ENCODE results near the gene MYO9B. TPM values are rescaled to one million over a fixed set of nuclear protein-coding genes. Genes with fewer than 3 reads are reported as not detected.

Gene MYO9B
- polyA plus RNA-seq, 3 donors, result 5.9 to 366 (median 7.5) TPM

- Mint-ChIP-seq H3K36me3 (peaks cover 55 to 80% of the 10 kb centered on the region in 2 donors), H3K9me3 (peaks cover 0 to 2% (median 0%) of the 10 kb centered on the region in 7 donors), H3K4me1 (peaks cover 30% of the 10 kb centered on the region), H3K27me3 (ENCODE audit: low read depth in 3 of 3) (peaks cover 0 to 3% (median 0%) of the 10 kb centered on the region in 3 donors), H3K27ac (peak overlapping the region in 3 of 7 donors; percentile 17 to 56 (median 36)), H3K4me3 (no peak overlapping the region)
- Histone ChIP-seq H3K27me3 (ENCODE audit: control insufficient read depth in 2 of 2, insufficient read depth in 2 of 2, low read length in 2 of 2) (no peaks in the 10 kb centered on the region), H4K20me1 (ENCODE audit: insufficient read depth, low read length) (peaks cover 28% of the 10 kb centered on the region), H3K36me3 (replicated peaks in 1 of 2; ENCODE audit: control insufficient read depth in 1 of 2, insufficient read depth in 2 of 2, low read length in 2 of 2) (peaks cover 67 to 75% of the 10 kb centered on the region in 2 donors), H3K4me3 (replicated peaks in 1 of 3; ENCODE audit: low read depth in 2 of 3, low read length in 3 of 3) (no peak overlapping the region), H3K4me2 (replicated peaks; ENCODE audit: extremely low read depth, low read length, poor library complexity, severe bottlenecking) (no peak overlapping the region), H3K9me3 (replicated peaks in 1 of 2; ENCODE audit: control insufficient read depth in 1 of 2, insufficient read depth in 1 of 2, low read length in 2 of 2) (no peaks in the 10 kb centered on the region), H3K9ac (ENCODE audit: insufficient read depth, low read length, poor library complexity, severe bottlenecking) (no peak overlapping the region), H3K79me2 (ENCODE audit: insufficient read depth, low read length) (no peaks in the 10 kb centered on the region), H2AFZ (ENCODE audit: insufficient read depth, low read depth, low read length, poor library complexity, severe bottlenecking) (no peak overlapping the region), H3K27ac (ENCODE audit: low read depth in 1 of 2, low read length in 2 of 2) (no peak overlapping the region), H3K4me1 (ENCODE audit: control insufficient read depth in 1 of 2, insufficient read depth in 2 of 2, low read length in 2 of 2) (peaks cover 24 to 29% of the 10 kb centered on the region in 2 donors)
- no peak for DNase-seq
- TF ChIP-seq CTCF (IDR thresholded peaks at IDR 0.05), result no peak
- intact Hi-C loops (cut with micrococcal nuclease), result loop anchor here (5.0 kb wide), 2 partner anchors 114 to 409 kb away; no protein-coding TSS in a partner anchor
- WGBS (ENCODE audit: insufficient coverage), result 92% methylated on average over 20 of the region's 22 CpGs
Observed at GRCh38 chr19:17180997-17181702, 105.6 kb downstream of the MYO9B start.

- TF ChIP-seq CTCF (IDR thresholded peaks at IDR 0.05), result peak; percentile 22
- Histone ChIP-seq H2AFZ (ENCODE audit: insufficient read depth, low read depth, low read length, poor library complexity, severe bottlenecking) (no peak overlapping the region), H3K9me3 (replicated peaks in 1 of 2; ENCODE audit: control insufficient read depth in 1 of 2, insufficient read depth in 1 of 2, low read length in 2 of 2) (no peaks in the 10 kb centered on the region), H4K20me1 (ENCODE audit: insufficient read depth, low read length) (peaks cover 27% of the 10 kb centered on the region), H3K27me3 (ENCODE audit: control insufficient read depth in 2 of 2, insufficient read depth in 2 of 2, low read length in 2 of 2) (no peaks in the 10 kb centered on the region), H3K4me3 (replicated peaks in 1 of 3; ENCODE audit: low read depth in 2 of 3, low read length in 3 of 3) (peak overlapping the region in 2 of 3 experiments; percentile 5 to 61), H3K4me2 (replicated peaks; ENCODE audit: extremely low read depth, low read length, poor library complexity, severe bottlenecking) (peak overlapping the region; percentile 71), H3K79me2 (ENCODE audit: insufficient read depth, low read length) (no peaks in the 10 kb centered on the region), H3K4me1 (ENCODE audit: control insufficient read depth in 1 of 2, insufficient read depth in 2 of 2, low read length in 2 of 2) (peaks cover 24 to 29% of the 10 kb centered on the region in 2 donors), H3K36me3 (replicated peaks in 1 of 2; ENCODE audit: control insufficient read depth in 1 of 2, insufficient read depth in 2 of 2, low read length in 2 of 2) (peaks cover 67 to 75% of the 10 kb centered on the region in 2 donors), H3K27ac (ENCODE audit: low read depth in 1 of 2, low read length in 2 of 2) (peak overlapping the region; percentile 69 to 75), H3K9ac (ENCODE audit: insufficient read depth, low read length, poor library complexity, severe bottlenecking) (peak overlapping the region; percentile 44)
- WGBS (ENCODE audit: insufficient coverage), result 5% methylated on average over 7 of the region's 14 CpGs
- intact Hi-C loops (cut with micrococcal nuclease), result loop anchor here (5.0 kb wide), 2 partner anchors 116 to 411 kb away; no protein-coding TSS in a partner anchor
- H3K4me1 Mint-ChIP-seq, result peaks cover 30% of the 10 kb centered on the region
- peaks cover 56 to 80% of the 10 kb centered on the region in 2 donors for H3K36me3 Mint-ChIP-seq
- H3K27ac Mint-ChIP-seq, result peak overlapping the region; percentile 87 to 96 (median 93)
- peaks cover 0 to 2% (median 0%) of the 10 kb centered on the region in 7 donors for H3K9me3 Mint-ChIP-seq
- peak overlapping the region; percentile 75 to 89 for H3K4me3 Mint-ChIP-seq
- DNase-seq, result peak; percentile 12 to 29 (median 14)
- peaks cover 0 to 3% (median 0%) of the 10 kb centered on the region in 3 donors for H3K27me3 Mint-ChIP-seq (ENCODE audit: low read depth in 3 of 3)
Observed at GRCh38 chr19:17183271-17183761, 107.7 kb downstream of the MYO9B start.

Measured in CD14-positive monocyte (primary cell).